NCI-H2081 (cell line): ENCODE data around the gene GPR135.
A peak's percentile ranks its signal among the peaks of the same experiment; 100 is the strongest.

ENCODE experiments used
- DNase-seq, 2 experiments: peaks; one replicate each; lab custom pipeline; 2025; lab: John Stamatoyannopoulos, UW

Gene GPR135

GRCh38 chr14:59465316-59466135, at the start of gene GPR135:
GPR135 (minus strand) TSS chr14:59465380; CDS start chr14:59465226, 154 bp downstream.
- DNase-seq = no peak

GRCh38 chr14:59511916-59512575, 46.9 kb upstream of the GPR135 start:
- peak; percentile 19 to 52 for DNase-seq

GRCh38 chr14:59510966-59511365, 45.8 kb upstream of the GPR135 start:
- no peak for DNase-seq

- no peak for DNase-seq
Measured at GRCh38 chr14:59510001-59510400, 44.8 kb upstream of the GPR135 start.

GRCh38 chr14:59509101-59509500, 43.9 kb upstream of the GPR135 start:
- DNase-seq = no peak

- no peak for DNase-seq
Measured at GRCh38 chr14:59507752-59508103, 42.5 kb upstream of the GPR135 start.

GRCh38 chr14:59507063-59507751, 42.0 kb upstream of the GPR135 start:
- DNase-seq = peak; percentile 56 to 57

- no peak for DNase-seq
Measured at GRCh38 chr14:59503256-59503655, 38.1 kb upstream of the GPR135 start.

- DNase-seq = no peak
Measured at GRCh38 chr14:59500732-59501131, 35.6 kb upstream of the GPR135 start.

GRCh38 chr14:59492384-59492783, 27.2 kb upstream of the GPR135 start:
- DNase-seq = no peak

- DNase-seq = no peak
Measured at GRCh38 chr14:59490756-59491155, 25.6 kb upstream of the GPR135 start.

- peak in 1 of 2 experiments; percentile 61 for DNase-seq
Measured at GRCh38 chr14:59484639-59485175, 19.5 kb upstream of the GPR135 start.

- DNase-seq = peak; percentile 97
Measured at GRCh38 chr14:59483819-59484638, 18.8 kb upstream of the GPR135 start, which contains the start of the genes JKAMP and L3HYPDH. JKAMP (plus strand) TSS chr14:59484517; CDS start chr14:59484590, 73 bp downstream. L3HYPDH (minus strand) TSS chr14:59484408; CDS start chr14:59484316, 92 bp downstream.

GRCh38 chr14:59483363-59483762, 18.2 kb upstream of the GPR135 start:
- peak in 1 of 2 experiments; percentile 49 for DNase-seq

- no peak for DNase-seq
Measured at GRCh38 chr14:59482541-59483331, 17.6 kb upstream of the GPR135 start.

- no peak for DNase-seq
Measured at GRCh38 chr14:59481871-59482540, 16.8 kb upstream of the GPR135 start.

GRCh38 chr14:59481407-59481806, 16.2 kb upstream of the GPR135 start:
- DNase-seq = no peak

- no peak for DNase-seq
Measured at GRCh38 chr14:59480166-59480565, 15.0 kb upstream of the GPR135 start.

- DNase-seq = no peak
Measured at GRCh38 chr14:59478540-59478939, 13.4 kb upstream of the GPR135 start.

- no peak for DNase-seq
Measured at GRCh38 chr14:59475709-59476108, 10.5 kb upstream of the GPR135 start.
